Measurements from ENCODE around the gene SMIM35.

DNA sequence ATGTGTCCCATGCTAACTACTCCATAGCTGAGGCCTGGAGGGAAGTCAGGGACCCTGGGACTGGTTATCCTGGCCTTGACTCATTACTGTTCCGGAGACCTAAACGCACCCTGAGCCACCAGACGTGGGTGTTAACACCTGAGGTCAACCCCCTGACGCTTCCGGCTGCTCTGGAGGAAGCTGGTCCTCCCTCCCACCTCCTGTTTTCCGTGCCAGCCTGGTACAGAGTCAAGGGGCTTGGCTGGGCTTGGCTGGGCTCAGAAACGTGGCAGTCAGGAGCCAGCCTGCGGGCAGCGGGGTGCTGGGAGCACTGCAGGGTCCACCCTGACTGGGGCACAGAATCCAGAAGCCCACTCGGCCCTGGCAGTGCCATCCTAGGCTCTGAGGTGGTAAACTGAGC lies 7.3 kb downstream of the SMIM35 start:
- TF ChIP-seq, protein P1, sequence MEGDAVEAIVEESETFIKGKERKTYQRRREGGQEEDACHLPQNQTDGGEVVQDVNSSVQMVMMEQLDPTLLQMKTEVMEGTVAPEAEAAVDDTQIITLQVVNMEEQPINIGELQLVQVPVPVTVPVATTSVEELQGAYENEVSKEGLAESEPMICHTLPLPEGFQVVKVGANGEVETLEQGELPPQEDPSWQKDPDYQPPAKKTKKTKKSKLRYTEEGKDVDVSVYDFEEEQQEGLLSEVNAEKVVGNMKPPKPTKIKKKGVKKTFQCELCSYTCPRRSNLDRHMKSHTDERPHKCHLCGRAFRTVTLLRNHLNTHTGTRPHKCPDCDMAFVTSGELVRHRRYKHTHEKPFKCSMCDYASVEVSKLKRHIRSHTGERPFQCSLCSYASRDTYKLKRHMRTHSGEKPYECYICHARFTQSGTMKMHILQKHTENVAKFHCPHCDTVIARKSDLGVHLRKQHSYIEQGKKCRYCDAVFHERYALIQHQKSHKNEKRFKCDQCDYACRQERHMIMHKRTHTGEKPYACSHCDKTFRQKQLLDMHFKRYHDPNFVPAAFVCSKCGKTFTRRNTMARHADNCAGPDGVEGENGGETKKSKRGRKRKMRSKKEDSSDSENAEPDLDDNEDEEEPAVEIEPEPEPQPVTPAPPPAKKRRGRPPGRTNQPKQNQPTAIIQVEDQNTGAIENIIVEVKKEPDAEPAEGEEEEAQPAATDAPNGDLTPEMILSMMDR (IDR thresholded peaks at IDR 0.05; ENCODE audit: insufficient read depth, low read length, poor library complexity, severe bottlenecking) = no peak
- no peak for TF ChIP-seq EZH2phosphoT487 (conservative IDR thresholded peaks at IDR 0.05; ENCODE audit: low read length)

All from SU-DHL-6 (cell line).